Stimulated activated CD8-positive, alpha-beta memory T cell treated with anti-CD3 and anti-CD28 coated beads, Interleukin-4, amount 100 ng/mL, for 48 hours (primary cell): Measurements from ENCODE around the gene DICER1.

Source experiments
- DNase-seq: peaks from one replicate; pipeline ENCODE4 v3.0.0-alpha.2; 2020

Gene DICER1

DNA sequence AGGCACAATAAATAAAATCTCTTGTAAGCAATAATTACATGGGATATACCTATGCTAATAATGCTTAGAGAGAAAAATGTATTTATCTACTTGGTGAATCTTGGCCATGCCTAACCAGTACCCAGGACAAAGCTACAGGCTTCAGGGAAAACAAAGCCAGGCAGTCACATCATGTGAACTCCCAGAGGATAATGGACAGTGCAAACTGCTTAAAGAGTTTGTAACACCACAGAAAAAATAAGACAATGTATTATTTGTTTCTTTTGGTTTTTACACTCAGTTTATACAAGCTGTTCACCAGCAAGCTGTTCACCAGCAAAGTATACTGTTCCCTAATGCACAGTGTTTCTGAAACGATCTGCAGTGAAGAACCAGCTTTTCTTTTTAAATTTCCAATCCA is 38.0 kb downstream of the DICER1 start:
- DNase-seq: no peak

- DNase-seq: no peak
Observed at GRCh38 chr14:95117937-95118721, 39.2 kb downstream of the DICER1 start.

DNA sequence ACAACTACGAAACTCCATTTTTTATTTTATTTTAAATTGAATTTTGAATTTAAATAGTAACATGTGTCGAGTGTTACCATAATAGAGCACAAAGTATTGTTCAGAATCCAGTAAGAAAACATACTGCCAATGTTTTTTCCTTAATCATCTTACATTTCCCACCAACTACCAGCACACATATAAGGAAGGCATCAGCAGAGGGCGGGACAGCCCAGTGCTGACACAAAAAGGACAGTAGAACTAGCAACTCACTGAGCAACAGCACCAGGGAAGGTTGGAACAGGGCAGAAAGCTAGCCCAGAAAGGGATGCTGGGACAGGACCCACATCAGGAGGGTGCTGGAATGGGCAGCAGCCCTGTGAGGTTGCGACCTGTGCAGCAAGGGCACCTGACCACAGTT is 43.9 kb downstream of the DICER1 start:
- no peak for DNase-seq

DNA sequence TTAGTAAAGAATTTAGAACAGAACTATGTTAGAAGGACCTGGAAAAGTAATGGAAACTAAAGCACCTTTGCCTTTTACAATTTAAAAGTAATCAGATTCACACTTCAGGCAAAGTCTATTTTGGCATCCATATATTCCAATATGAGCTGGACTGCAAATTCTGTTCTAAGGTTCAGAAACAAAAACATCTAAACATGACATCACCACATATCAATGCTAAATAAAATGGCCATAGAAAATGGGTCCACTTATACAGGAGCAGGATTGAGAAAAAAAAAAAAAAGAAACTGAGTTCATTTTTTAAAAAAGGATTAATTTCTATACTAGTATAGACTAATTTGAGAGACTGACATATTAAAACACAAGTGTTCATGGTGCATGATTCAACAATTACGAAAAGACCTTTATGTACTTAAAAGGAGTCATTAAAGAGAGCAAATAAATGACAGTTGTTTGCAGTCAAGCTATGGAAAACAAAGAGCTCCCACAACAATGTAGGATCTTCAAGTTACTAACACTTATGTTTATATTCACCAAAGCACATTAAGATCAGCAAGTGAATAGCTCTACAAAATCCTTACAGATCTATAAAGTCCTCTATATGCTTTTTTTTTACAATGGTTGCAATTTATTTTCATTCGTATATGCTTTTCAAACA is 45.7 kb downstream of the DICER1 start:
- DNase-seq: no peak

DNA sequence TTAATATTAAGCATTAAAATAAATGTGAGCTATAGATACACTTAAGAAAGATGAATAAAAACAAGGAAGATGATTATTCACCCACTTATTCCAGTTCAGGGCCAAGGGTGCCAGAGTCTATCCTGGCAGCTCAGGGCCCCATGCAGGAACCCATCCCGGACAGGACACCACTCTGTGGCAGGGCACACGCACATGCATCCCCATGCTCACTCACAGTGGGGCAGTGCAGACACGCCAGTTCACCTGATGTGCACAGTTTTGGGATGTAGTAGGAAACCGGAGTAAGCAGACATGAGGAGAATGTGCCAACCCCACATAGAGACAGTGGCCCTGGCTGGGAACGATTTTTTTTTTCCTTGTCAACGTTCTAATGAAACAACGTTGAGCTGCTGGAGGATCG is 47.2 kb downstream of the DICER1 start:
- no peak for DNase-seq

DNA sequence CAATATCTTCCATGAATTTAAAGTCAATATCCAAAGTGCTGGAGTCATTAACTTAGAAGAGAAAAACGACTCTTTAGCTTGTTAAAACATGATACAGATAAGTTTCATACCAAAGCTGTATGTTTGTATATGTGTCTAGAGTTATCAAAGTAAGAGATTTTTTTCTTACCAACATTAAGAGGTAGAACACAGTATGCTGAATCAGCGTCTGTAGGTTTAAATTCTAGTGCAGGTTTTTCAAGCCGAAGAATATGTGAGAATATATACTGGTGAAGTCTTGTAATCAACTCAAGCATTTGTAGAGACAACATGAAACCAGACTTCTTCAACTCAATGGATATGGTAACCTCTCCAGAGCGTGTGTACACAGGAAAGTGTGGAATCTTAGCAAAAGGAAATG is 49.6 kb downstream of the DICER1 start:
- no peak for DNase-seq

GRCh38 chr14:95106971-95107370 is 50.4 kb downstream of the DICER1 start:
- no peak for DNase-seq

DNA sequence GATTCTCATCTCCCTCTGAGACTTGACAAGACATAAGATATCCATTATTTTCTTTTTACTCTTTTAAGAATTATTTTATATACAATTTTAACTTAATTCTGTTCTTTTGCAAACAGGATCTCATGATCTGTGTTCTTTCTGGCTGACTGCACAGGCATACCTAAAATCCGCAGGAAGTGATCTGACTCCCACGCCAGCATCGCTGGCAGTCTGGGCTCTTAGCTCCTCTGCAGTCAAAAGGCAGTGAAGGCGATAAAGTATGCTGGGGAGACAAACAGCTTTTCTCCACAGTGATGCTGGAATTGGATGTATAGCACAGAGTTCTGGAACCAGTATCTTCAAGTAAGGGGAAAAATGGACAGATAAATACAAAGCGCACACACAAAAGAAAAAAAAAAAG is 52.4 kb downstream of the DICER1 start:
- no peak for DNase-seq

DNA sequence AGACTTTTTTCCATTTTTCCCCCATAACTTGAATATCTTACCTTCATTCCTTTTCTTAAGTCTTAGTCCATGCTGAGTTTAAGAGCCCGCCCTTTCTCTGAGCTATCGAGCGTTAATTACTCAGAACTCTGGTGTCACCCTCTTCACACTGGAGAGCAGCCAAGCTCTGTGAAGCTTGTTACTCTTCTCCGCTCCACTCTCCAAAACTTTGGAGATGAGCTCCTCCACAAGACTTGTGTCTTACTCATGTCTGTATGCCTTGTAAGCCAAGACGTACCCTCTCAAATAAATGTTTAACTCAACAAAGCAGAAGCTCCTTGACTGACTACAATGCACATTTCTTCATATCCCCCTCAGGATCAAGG is 54.7 kb downstream of the DICER1 start:
- no peak for DNase-seq

- DNase-seq: no peak
Observed at GRCh38 chr14:95101736-95102679, 55.3 kb downstream of the DICER1 start.

DNA sequence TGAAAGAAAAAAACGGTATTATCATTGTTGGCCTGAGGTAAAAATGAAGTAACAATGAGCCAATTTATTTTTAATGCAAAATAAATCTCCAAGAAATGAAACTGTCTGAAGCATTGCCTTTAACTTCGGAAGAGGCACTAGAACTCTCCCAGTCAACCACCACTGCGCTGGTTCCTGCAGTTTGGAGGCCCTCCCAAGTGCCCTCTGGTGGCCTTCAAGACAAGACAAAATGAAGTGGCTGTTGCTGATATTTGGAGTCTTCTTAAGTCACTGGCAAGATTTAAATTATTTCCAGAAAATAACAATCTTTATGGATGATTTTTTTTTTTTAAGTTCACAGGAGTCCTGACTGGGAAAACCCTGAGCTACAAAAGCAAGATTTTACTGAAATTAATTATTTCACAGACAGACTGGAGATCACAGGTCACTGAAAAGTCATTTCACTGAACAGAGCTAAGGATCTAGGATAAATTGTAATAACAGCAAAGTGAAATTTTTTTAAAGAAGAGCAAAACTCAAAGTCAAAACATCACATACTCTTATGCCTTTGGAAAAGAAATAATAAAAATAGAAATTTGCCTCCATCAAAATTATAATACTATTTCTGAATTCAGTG is 58.2 kb downstream of the DICER1 start:
- DNase-seq: peak; percentile 38

- DNase-seq: no peak
Observed at GRCh38 chr14:95097385-95097784, 59.9 kb downstream of the DICER1 start.

GRCh38 chr14:95096476-95096875 is 60.9 kb downstream of the DICER1 start:
- no peak for DNase-seq

GRCh38 chr14:95095996-95096395 is 61.3 kb downstream of the DICER1 start:
- DNase-seq: no peak

GRCh38 chr14:95092723-95093122 is 64.6 kb downstream of the DICER1 start:
- DNase-seq: no peak

DNA sequence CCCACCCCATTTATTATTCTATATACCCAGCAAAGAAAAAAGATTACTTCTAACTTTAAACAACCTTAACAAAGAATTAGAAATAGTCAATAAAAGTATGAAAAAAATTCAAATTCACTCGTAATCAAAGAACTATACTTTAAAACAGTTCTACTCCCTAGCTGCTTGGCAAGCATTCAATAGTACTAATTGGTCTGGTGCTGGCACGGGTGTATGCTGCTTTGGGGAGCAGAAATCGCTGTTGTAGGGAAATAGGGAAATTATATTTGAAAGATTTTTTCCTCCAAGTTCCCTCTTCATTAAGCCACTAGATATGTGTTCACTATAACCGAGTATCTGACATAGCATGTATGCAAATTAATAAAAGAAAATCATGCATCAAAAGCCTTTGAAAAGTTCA is 65.7 kb downstream of the DICER1 start:
- no peak for DNase-seq

- DNase-seq: no peak
Observed at GRCh38 chr14:95088665-95089064, 68.7 kb downstream of the DICER1 start.

DNA sequence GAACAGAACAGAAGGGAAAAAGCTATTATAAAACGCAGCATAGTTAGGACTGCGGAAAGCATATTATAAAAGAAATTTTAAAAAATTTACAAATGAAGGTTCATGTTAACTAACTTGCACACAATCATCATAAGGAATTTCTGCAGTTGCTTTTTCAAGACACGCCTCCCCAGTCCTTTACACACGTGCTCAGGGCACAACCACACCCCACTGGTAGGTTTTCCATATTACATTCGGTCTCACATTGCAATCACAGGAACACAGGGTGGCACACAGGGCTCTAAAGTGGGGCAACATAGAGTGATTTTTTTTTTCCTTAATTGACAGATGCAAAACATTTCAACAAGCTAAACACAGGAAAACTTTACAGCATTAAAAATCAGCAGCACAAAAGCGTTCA is 69.7 kb downstream of the DICER1 start:
- no peak for DNase-seq

- no peak for DNase-seq
Observed at GRCh38 chr14:95085321-95085720, 72.0 kb downstream of the DICER1 start.

DNA sequence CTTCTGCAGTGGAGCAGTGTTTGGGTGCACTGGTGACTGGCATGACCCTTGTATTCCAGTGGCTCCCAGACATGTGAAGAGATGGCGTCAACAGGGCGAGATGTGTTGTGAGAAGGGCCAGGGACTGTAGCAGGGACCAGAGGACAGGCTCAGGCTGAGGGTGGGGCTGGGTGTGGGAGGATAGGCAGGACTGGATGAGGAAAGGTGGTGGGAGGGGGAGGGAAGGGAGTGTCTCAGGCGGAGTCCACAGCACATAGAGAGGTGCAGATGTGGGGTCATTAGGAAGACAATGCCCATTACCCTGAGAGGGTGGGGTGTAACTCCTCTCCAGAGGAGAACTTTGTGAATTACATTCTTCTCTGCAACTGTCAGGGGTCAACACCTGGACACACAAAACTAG is 78.5 kb downstream of the DICER1 start:
- no peak for DNase-seq

GRCh38 chr14:95077345-95077744 is 80.0 kb downstream of the DICER1 start:
- DNase-seq: no peak

DNA sequence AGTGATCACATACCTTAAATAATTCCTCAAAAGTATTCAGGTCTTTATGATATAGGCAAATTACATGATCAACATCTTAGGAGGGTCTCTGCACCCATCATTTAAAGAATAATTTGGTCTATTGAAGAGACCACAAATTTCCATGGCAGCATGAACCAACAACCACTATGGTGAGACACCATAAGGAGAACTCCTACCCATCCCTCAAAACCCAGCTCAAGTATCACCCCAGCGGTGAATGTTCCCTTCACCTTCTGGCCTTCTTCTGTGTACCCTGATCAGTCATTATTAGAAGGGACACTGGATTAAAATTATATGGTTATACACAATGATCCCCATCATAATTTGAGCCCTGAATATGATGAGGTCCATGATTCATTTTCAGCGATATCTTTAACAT is 81.5 kb downstream of the DICER1 start:
- no peak for DNase-seq

DNA sequence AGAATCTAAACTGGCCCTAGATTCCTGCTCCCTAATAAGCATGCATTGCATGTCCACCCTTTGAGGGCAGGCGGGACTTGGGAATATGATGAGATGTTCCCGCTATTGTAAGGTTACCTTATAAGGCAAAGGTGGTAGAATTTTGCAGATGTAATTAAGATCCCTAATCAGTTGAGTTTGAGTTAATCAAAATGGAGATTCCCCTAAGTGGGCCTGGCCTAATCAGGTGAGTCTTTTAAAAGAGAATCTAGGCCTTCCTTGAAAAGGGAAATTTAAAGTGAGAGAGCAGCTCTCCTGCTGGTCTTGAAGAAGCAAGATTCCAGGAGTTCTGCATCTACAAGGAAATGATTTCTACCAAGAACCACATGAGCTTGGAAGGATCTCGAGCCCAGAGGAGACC is 83.4 kb downstream of the DICER1 start:
- no peak for DNase-seq
